ENCODE data around the gene SERPINI2. TPM values are rescaled to one million over a fixed set of nuclear protein-coding genes. Genes with fewer than 3 reads are reported as not detected.

Gene SERPINI2
- total RNA-seq (1 to 10 TPM; 5.7 to 6.3 TPM), polyA plus RNA-seq (ENCODE audit: insufficient read length in 2 of 2) (1 to 10 TPM; 5.2 to 5.8 TPM)
- long read RNA-seq, donor 1: 0 reads
- long read RNA-seq, donor 2: 0 reads
- long read RNA-seq, donor 3, partial matches to known transcripts: 0 of 1 reads
- long read RNA-seq, donor 3, other reads (novel, unspliced or antisense): 0 of 1 reads
- long read RNA-seq, donor 4, partial matches to known transcripts: 0 of 1 reads
- long read RNA-seq, donor 4, other reads (novel, unspliced or antisense): 0 of 1 reads

DNA sequence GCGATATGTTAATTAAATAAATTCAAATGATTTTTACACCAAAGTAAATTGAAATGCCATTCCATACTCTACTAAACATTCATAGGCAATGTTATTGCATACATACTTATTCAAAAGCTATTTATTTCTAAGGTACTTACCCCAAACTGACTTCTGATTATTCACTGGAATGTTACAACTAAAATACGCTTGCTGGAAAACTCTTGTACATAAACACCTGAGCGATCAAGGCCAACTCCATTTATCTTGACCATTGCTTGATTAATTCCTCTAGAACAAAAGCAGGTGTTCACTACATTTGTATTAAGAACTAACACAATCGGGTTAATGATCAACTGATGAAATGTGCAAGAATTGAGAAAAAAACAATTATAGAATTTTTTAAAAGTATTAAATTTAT, at the start of gene SERPINI2:
Gene SERPINI2, minus strand, starts transcription at position 180 of the 400 bp plus-strand sequence. CDS start 2,208 bp downstream, outside the sequence.
- H3K27me3 ChIP-seq (ENCODE audit: control insufficient read depth, insufficient read depth, low read length): no peaks in the 10 kb centered on the region
- H3K4me1 ChIP-seq (ENCODE audit: control insufficient read depth, insufficient read depth, low read length): no peaks in the 10 kb centered on the region
- no peak within 1 kb of the TSS for H3K27ac ChIP-seq (ENCODE audit: low read depth, low read length)
- 80% methylated on average over 1 of the region's 4 CpGs for WGBS (ENCODE audit: insufficient coverage)
- no peaks in the 10 kb centered on the region for H3K9me3 ChIP-seq (ENCODE audit: control insufficient read depth, insufficient read depth, low read length)
- no peak within 1 kb of the TSS for H3K4me3 ChIP-seq (ENCODE audit: low read depth, low read length)
- DNase-seq (ENCODE audit: low read depth in 4 of 6, low spot score in 6 of 6): no peak
- H3K36me3 ChIP-seq (ENCODE audit: control insufficient read depth, insufficient read depth, low read length): no peaks in the 10 kb centered on the region

GRCh38 chr3:167521006-167521355, 47.1 kb upstream of the SERPINI2 start:
- no peaks in the 10 kb centered on the region for H3K27me3 ChIP-seq (ENCODE audit: control insufficient read depth, insufficient read depth, low read length)
- H3K36me3 ChIP-seq (ENCODE audit: control insufficient read depth, insufficient read depth, low read length): no peaks in the 10 kb centered on the region
- no peak overlapping the region for H3K4me3 ChIP-seq (ENCODE audit: low read depth, low read length)
- no peak overlapping the region for H3K27ac ChIP-seq (ENCODE audit: low read depth, low read length)
- DNase-seq (ENCODE audit: low read depth in 4 of 6, low spot score in 6 of 6): no peak
- H3K9me3 ChIP-seq (ENCODE audit: control insufficient read depth, insufficient read depth, low read length): peaks cover 3% of the 10 kb centered on the region
- no peaks in the 10 kb centered on the region for H3K4me1 ChIP-seq (ENCODE audit: control insufficient read depth, insufficient read depth, low read length)

GRCh38 chr3:167520266-167521005, 46.6 kb upstream of the SERPINI2 start:
- H3K9me3 ChIP-seq (ENCODE audit: control insufficient read depth, insufficient read depth, low read length): peaks cover 3% of the 10 kb centered on the region
- H3K27ac ChIP-seq (ENCODE audit: low read depth, low read length): no peak overlapping the region
- H3K4me3 ChIP-seq (ENCODE audit: low read depth, low read length): no peak overlapping the region
- H3K4me1 ChIP-seq (ENCODE audit: control insufficient read depth, insufficient read depth, low read length): no peaks in the 10 kb centered on the region
- no CpG with 5 or more reads among the region's 2 CpGs for WGBS (ENCODE audit: insufficient coverage)
- H3K27me3 ChIP-seq (ENCODE audit: control insufficient read depth, insufficient read depth, low read length): no peaks in the 10 kb centered on the region
- peak in 1 of 6 donors; percentile 17 for DNase-seq (ENCODE audit: low read depth in 4 of 6, low spot score in 6 of 6)
- no peaks in the 10 kb centered on the region for H3K36me3 ChIP-seq (ENCODE audit: control insufficient read depth, insufficient read depth, low read length)

- H3K4me3 ChIP-seq (ENCODE audit: low read depth, low read length): no peak overlapping the region
- no peaks in the 10 kb centered on the region for H3K9me3 ChIP-seq (ENCODE audit: control insufficient read depth, insufficient read depth, low read length)
- H3K4me1 ChIP-seq (ENCODE audit: control insufficient read depth, insufficient read depth, low read length): no peaks in the 10 kb centered on the region
- no peak for DNase-seq (ENCODE audit: low read depth in 4 of 6, low spot score in 6 of 6)
- WGBS (ENCODE audit: insufficient coverage): 100% methylated on average over 1 of the region's 1 CpG
- H3K27ac ChIP-seq (ENCODE audit: low read depth, low read length): no peak overlapping the region
- H3K27me3 ChIP-seq (ENCODE audit: control insufficient read depth, insufficient read depth, low read length): no peaks in the 10 kb centered on the region
- peaks cover 3% of the 10 kb centered on the region for H3K36me3 ChIP-seq (ENCODE audit: control insufficient read depth, insufficient read depth, low read length)
Observed at GRCh38 chr3:167507954-167508353, 34.1 kb upstream of the SERPINI2 start.

DNA sequence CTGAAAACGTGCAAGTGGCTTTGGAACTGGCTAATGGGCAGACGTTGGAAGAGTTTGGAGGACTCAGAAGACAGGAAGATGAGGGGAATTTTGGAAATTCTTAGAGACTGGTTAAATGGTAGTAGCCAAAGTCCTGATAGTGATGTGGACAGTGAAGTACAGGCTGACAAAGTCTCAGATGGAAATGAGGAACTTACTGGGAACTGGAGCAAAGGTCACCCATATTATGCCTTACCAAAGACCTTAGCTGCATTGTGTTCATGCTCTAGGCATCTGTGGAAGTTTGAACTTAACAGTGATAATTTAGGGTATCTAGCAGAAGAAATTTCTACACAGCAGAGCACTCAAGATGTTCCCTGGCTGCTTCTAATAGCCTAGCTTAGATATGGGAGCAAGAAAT, 28.6 kb upstream of the SERPINI2 start:
- 80% methylated on average over 2 of the region's 2 CpGs for WGBS (ENCODE audit: insufficient coverage)
- DNase-seq (ENCODE audit: low read depth in 4 of 6, low spot score in 6 of 6): no peak
- H3K4me3 ChIP-seq (ENCODE audit: low read depth, low read length): no peak overlapping the region

GRCh38 chr3:167501941-167502340, 28.1 kb upstream of the SERPINI2 start:
- Histone ChIP-seq H3K36me3 (ENCODE audit: control insufficient read depth, insufficient read depth, low read length) (no peaks in the 10 kb centered on the region), H3K4me1 (ENCODE audit: control insufficient read depth, insufficient read depth, low read length) (no peaks in the 10 kb centered on the region), H3K27ac (ENCODE audit: low read depth, low read length) (no peak overlapping the region), H3K4me3 (ENCODE audit: low read depth, low read length) (no peak overlapping the region), H3K27me3 (ENCODE audit: control insufficient read depth, insufficient read depth, low read length) (no peaks in the 10 kb centered on the region), H3K9me3 (ENCODE audit: control insufficient read depth, insufficient read depth, low read length) (no peaks in the 10 kb centered on the region)
- no peak for DNase-seq (ENCODE audit: low read depth in 4 of 6, low spot score in 6 of 6)
- 94% methylated on average over 2 of the region's 3 CpGs for WGBS (ENCODE audit: insufficient coverage)

More for the DNA sequence above, 28.6 kb upstream of the SERPINI2 start:
- Histone ChIP-seq H3K36me3 (ENCODE audit: control insufficient read depth, insufficient read depth, low read length) (no peaks in the 10 kb centered on the region), H3K4me1 (ENCODE audit: control insufficient read depth, insufficient read depth, low read length) (no peaks in the 10 kb centered on the region), H3K27ac (ENCODE audit: low read depth, low read length) (no peak overlapping the region), H3K9me3 (ENCODE audit: control insufficient read depth, insufficient read depth, low read length) (no peaks in the 10 kb centered on the region), H3K27me3 (ENCODE audit: control insufficient read depth, insufficient read depth, low read length) (no peaks in the 10 kb centered on the region)

- no peak overlapping the region for H3K27ac ChIP-seq (ENCODE audit: low read depth, low read length)
Observed at GRCh38 chr3:167497903-167498302, 24.1 kb upstream of the SERPINI2 start.

GRCh38 chr3:167493244-167493643, 19.4 kb upstream of the SERPINI2 start:
- no peak overlapping the region for H3K4me3 ChIP-seq (ENCODE audit: low read depth, low read length)
- H3K4me1 ChIP-seq (ENCODE audit: control insufficient read depth, insufficient read depth, low read length): no peaks in the 10 kb centered on the region
- no peaks in the 10 kb centered on the region for H3K36me3 ChIP-seq (ENCODE audit: control insufficient read depth, insufficient read depth, low read length)
- no peaks in the 10 kb centered on the region for H3K9me3 ChIP-seq (ENCODE audit: control insufficient read depth, insufficient read depth, low read length)
- no peaks in the 10 kb centered on the region for H3K27me3 ChIP-seq (ENCODE audit: control insufficient read depth, insufficient read depth, low read length)
- H3K27ac ChIP-seq (ENCODE audit: low read depth, low read length): no peak overlapping the region
- no peak for DNase-seq (ENCODE audit: low read depth in 4 of 6, low spot score in 6 of 6)
- WGBS (ENCODE audit: insufficient coverage): 67% methylated on average over 3 of the region's 3 CpGs

More at GRCh38 chr3:167497903-167498302, 24.1 kb upstream of the SERPINI2 start:
- Histone ChIP-seq H3K27me3 (ENCODE audit: control insufficient read depth, insufficient read depth, low read length) (no peaks in the 10 kb centered on the region), H3K36me3 (ENCODE audit: control insufficient read depth, insufficient read depth, low read length) (no peaks in the 10 kb centered on the region), H3K4me1 (ENCODE audit: control insufficient read depth, insufficient read depth, low read length) (no peaks in the 10 kb centered on the region), H3K4me3 (ENCODE audit: low read depth, low read length) (no peak overlapping the region), H3K9me3 (ENCODE audit: control insufficient read depth, insufficient read depth, low read length) (no peaks in the 10 kb centered on the region)
- WGBS (ENCODE audit: insufficient coverage): 100% methylated on average over 1 of the region's 7 CpGs
- DNase-seq (ENCODE audit: low read depth in 4 of 6, low spot score in 6 of 6): no peak

- Histone ChIP-seq H3K4me3 (ENCODE audit: low read depth, low read length) (no peak overlapping the region), H3K36me3 (ENCODE audit: control insufficient read depth, insufficient read depth, low read length) (no peaks in the 10 kb centered on the region), H3K27me3 (ENCODE audit: control insufficient read depth, insufficient read depth, low read length) (no peaks in the 10 kb centered on the region), H3K27ac (ENCODE audit: low read depth, low read length) (no peak overlapping the region), H3K4me1 (ENCODE audit: control insufficient read depth, insufficient read depth, low read length) (no peaks in the 10 kb centered on the region), H3K9me3 (ENCODE audit: control insufficient read depth, insufficient read depth, low read length) (no peaks in the 10 kb centered on the region)
- DNase-seq (ENCODE audit: low read depth in 4 of 6, low spot score in 6 of 6): peak in 2 of 6 donors; percentile 11 to 73
Observed at GRCh38 chr3:167491621-167492020, 17.8 kb upstream of the SERPINI2 start.

DNA sequence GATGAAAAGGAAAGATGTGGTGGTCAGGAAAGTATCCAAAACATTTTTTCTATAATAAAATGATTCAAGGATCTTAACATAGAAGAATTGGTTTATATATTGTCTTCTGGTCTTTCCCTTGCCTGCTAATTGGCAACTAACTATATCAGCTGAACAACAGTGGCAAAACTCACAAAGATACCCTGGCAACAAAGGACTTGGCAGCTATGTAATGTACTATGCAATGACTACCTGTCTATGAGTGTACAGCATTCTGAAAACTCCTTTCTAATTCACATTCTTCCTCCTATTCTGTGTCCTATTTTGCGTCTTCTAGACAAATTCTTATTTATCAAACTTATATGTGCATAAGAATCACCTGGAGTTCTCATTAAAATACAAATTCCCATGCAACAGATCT, 15.7 kb upstream of the SERPINI2 start:
- no peak for DNase-seq (ENCODE audit: low read depth in 4 of 6, low spot score in 6 of 6)
- WGBS (ENCODE audit: insufficient coverage): no CpG with 5 or more reads among the region's 1 CpG
- Histone ChIP-seq H3K36me3 (ENCODE audit: control insufficient read depth, insufficient read depth, low read length) (no peaks in the 10 kb centered on the region), H3K4me1 (ENCODE audit: control insufficient read depth, insufficient read depth, low read length) (no peaks in the 10 kb centered on the region), H3K27me3 (ENCODE audit: control insufficient read depth, insufficient read depth, low read length) (no peaks in the 10 kb centered on the region), H3K27ac (ENCODE audit: low read depth, low read length) (no peak overlapping the region), H3K9me3 (ENCODE audit: control insufficient read depth, insufficient read depth, low read length) (no peaks in the 10 kb centered on the region), H3K4me3 (ENCODE audit: low read depth, low read length) (no peak overlapping the region)
